ENCODE data around the gene NRG4.

Gene NRG4

GRCh38 chr15:75943713-75944215 is 68.5 kb downstream of the NRG4 start:
- H3K27ac ChIP-seq (ENCODE audit: low read depth, low read length), result no peak overlapping the region
- peaks cover 14% of the 10 kb centered on the region for H3K4me1 ChIP-seq (ENCODE audit: control insufficient read depth, low read length)
- no peak overlapping the region for H3K4me2 ChIP-seq (ENCODE audit: low read length)
- no peaks in the 10 kb centered on the region for H3F3A ChIP-seq (ENCODE audit: control insufficient read depth, insufficient read depth)
- no peak for TF ChIP-seq CTCF (IDR thresholded peaks at IDR 0.05; ENCODE audit: low read depth, low read length, poor library complexity, severe bottlenecking)
- no peak for TF ChIP-seq EZH2phosphoT487 (IDR thresholded peaks at IDR 0.05; ENCODE audit: borderline replicate concordance, low read length)
- no peaks in the 10 kb centered on the region for H3K36me3 ChIP-seq (ENCODE audit: control insufficient read depth, low read length)
- no peak overlapping the region for H3K4me3 ChIP-seq (ENCODE audit: low read length)
- no peaks in the 10 kb centered on the region for H4K20me1 ChIP-seq (ENCODE audit: control insufficient read depth, insufficient read depth, low read depth, low read length)
- no peaks in the 10 kb centered on the region for H3K79me2 ChIP-seq (ENCODE audit: control insufficient read depth, low read length)
- H3K27me3 ChIP-seq (ENCODE audit: control insufficient read depth, low read length), result peaks cover 3% of the 10 kb centered on the region; the same call in 1 of the 2 replicates
- no peaks in the 10 kb centered on the region for H3K9me2 ChIP-seq (replicated peaks; ENCODE audit: control insufficient read depth, low read length)
- no peaks in the 10 kb centered on the region for H3K9me3 ChIP-seq (ENCODE audit: control insufficient read depth, insufficient read depth, low read length)

DNA sequence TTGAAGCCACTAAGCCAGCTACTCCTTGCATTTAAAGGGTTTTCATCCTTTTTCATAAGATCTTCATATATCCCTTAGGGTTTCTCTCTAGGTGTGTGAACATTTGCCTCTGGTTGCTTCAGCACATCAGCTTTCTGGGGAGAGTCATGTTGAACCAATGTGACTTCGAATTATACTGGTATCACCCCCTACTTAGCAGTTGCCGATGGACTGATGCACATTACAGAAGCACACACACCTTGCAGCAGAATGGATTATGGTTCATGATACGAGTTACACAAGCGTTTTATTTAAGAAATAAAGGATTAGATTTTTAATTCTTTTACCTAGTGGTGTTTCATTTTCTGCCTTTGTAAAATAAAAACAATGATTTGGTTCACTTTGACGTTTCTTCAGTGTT is 69.0 kb downstream of the NRG4 start:
- no peak overlapping the region for H3K27ac ChIP-seq (ENCODE audit: low read depth, low read length)
- H3K79me2 ChIP-seq (ENCODE audit: control insufficient read depth, low read length), result no peaks in the 10 kb centered on the region
- no peaks in the 10 kb centered on the region for H3K9me3 ChIP-seq (ENCODE audit: control insufficient read depth, insufficient read depth, low read length)
- H3K4me3 ChIP-seq (ENCODE audit: low read length), result no peak overlapping the region
- peaks cover 4% of the 10 kb centered on the region; the same call in 1 of the 2 replicates for H3K36me3 ChIP-seq (ENCODE audit: control insufficient read depth, low read length)
- no peaks in the 10 kb centered on the region for H3K9me2 ChIP-seq (replicated peaks; ENCODE audit: control insufficient read depth, low read length)
- H3F3A ChIP-seq (ENCODE audit: control insufficient read depth, insufficient read depth), result no peaks in the 10 kb centered on the region
- H3K4me2 ChIP-seq (ENCODE audit: low read length), result no peak overlapping the region
- peaks cover 14% of the 10 kb centered on the region for H3K4me1 ChIP-seq (ENCODE audit: control insufficient read depth, low read length)
- peaks cover 3% of the 10 kb centered on the region; the same call in 1 of the 2 replicates for H3K27me3 ChIP-seq (ENCODE audit: control insufficient read depth, low read length)
- H4K20me1 ChIP-seq (ENCODE audit: control insufficient read depth, insufficient read depth, low read depth, low read length), result no peaks in the 10 kb centered on the region
- no peak for TF ChIP-seq EZH2phosphoT487 (IDR thresholded peaks at IDR 0.05; ENCODE audit: borderline replicate concordance, low read length)
- TF ChIP-seq CTCF (IDR thresholded peaks at IDR 0.05; ENCODE audit: low read depth, low read length, poor library complexity, severe bottlenecking), result no peak

DNA sequence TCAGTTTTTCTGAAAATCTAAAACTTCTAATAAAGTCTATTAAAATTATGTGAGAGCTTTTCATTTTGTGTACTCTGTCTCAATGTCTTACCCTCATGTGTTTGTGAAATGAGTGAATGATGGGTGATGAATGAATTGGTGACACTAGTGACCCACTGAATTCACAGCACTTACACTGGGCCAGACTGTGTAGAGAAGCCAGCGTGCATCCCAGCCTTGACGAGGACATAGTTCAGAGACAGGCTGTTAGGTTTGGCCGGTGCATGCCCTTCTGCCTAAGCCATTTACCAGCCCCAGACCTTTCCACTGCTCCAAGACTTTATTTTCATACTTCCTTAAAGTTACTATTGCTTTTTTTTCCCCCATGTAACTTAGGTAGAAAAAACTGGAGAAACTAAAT is 69.8 kb downstream of the NRG4 start:
- Histone ChIP-seq H3K79me2 (ENCODE audit: control insufficient read depth, low read length) (no peaks in the 10 kb centered on the region), H3F3A (ENCODE audit: control insufficient read depth, insufficient read depth) (no peaks in the 10 kb centered on the region), H3K27ac (ENCODE audit: low read depth, low read length) (no peak overlapping the region), H3K4me1 (ENCODE audit: control insufficient read depth, low read length) (peaks cover 14% of the 10 kb centered on the region), H3K9me2 (replicated peaks; ENCODE audit: control insufficient read depth, low read length) (no peaks in the 10 kb centered on the region), H3K4me3 (ENCODE audit: low read length) (no peak overlapping the region), H3K4me2 (ENCODE audit: low read length) (no peak overlapping the region), H3K9me3 (ENCODE audit: control insufficient read depth, insufficient read depth, low read length) (no peaks in the 10 kb centered on the region), H4K20me1 (ENCODE audit: control insufficient read depth, insufficient read depth, low read depth, low read length) (no peaks in the 10 kb centered on the region), H3K36me3 (ENCODE audit: control insufficient read depth, low read length) (peaks cover 5% of the 10 kb centered on the region; the same call in 1 of the 2 replicates), H3K27me3 (ENCODE audit: control insufficient read depth, low read length) (no peaks in the 10 kb centered on the region)
- TF ChIP-seq CTCF (IDR thresholded peaks at IDR 0.05; ENCODE audit: low read depth, low read length, poor library complexity, severe bottlenecking), result no peak
- no peak for TF ChIP-seq EZH2phosphoT487 (IDR thresholded peaks at IDR 0.05; ENCODE audit: borderline replicate concordance, low read length)
